Right lobe of liver (tissue), 6 donors: ENCODE results near the gene CADPS. TPM values are rescaled to one million over a fixed set of nuclear protein-coding genes. Genes with fewer than 3 reads are reported as not detected.

Experiments
- ATAC-seq, 4 donors: fragments of 200-7000 bp; cut with Tn5 transposase; one replicate each; pipeline ENCODE4 v1.9.1; 2020; ENCODE audit warnings: mild to moderate bottlenecking in 4 of 4, moderate library complexity in 4 of 4
- DNase-seq, 3 donors: peaks; one replicate each; pipeline ENCODE4 v3.0.0-alpha.2; 2020
- H3K27ac ChIP-seq, 3 donors: fragments of 200-600 bp; one replicate each; pipeline ENCODE4 v1.8.0; 2022
- H3K27me3 ChIP-seq, 2 donors: fragments of 200-600 bp; one replicate each; pipeline ENCODE4 v1.8.0; 2022
- H3K36me3 ChIP-seq, 4 donors: fragments of 200-600 bp; sonication (generic) in 1 of 4; one replicate each; pipeline versions ENCODE4 v1.5.1 to v1.8.0; 2017 to 2022; ENCODE audit warnings: control low read depth in 1 of 4
- H3K4me1 ChIP-seq, 4 donors: fragments of 200-600 bp; sonication (generic) in 1 of 4; one replicate each; pipeline versions ENCODE4 v1.5.1 to v1.8.0; 2017 to 2022; ENCODE audit warnings: control low read depth in 1 of 4
- H3K4me3 ChIP-seq, 3 donors: fragments of 200-600 bp; one replicate each; pipeline ENCODE4 v1.8.0; 2022
- H3K9me3 ChIP-seq, 4 donors: fragments of 200-600 bp; sonication (generic) in 1 of 4; one replicate each; pipeline versions ENCODE4 v1.5.1 to v1.8.0; 2017 to 2022; ENCODE audit warnings: control low read depth in 1 of 4
- POLR2A ChIP-seq: fragments of 450-650 bp; IDR thresholded peaks from one replicate; pipeline ENCODE4 v1.6.1; 2017; ENCODE audit warnings: antibody characterized with exemption, mild to moderate bottlenecking
- WGBS: methylation state at CpG from one replicate; pipeline ENCODE4 v1.1.6; 2018; ENCODE audit warnings: low coverage, low lambda C conversion rate; ENCODE audit not compliant: insufficient coverage; ENCODE audit errors: missing lambda C conversion rate; 5-methylcytosine and 5-hydroxymethylcytosine counted together
- intact Hi-C, 2 donors: fragments of 100-400 bp; cut with DNase I; formaldehyde crosslinking; loops; one replicate each; pipeline versions ENCODE4 v1.11.2 to v1.14.1; 2022
- total RNA-seq, 6 experiments: library from RNA; depleted of rRNA in 2 of 6; stranded (reverse); fragments of >200 nt in 2 of 6; fragmentation: NEBNext Ultra II Directional in 3 of 6; extraction: Animal tissue kit (Norgen Biotek cat#: 25700) in 3 of 6; gene quantifications; one replicate each; pipeline versions ENCODE4 v1.1.0 to v1.2.4, GENCODE V29; 2016 to 2023
- TF ChIP-seq, protein P1 (sequence below), 4 donors: fragments of 200-600 bp in 3 of 4; fragments of 450-650 bp in 1 of 4; IDR thresholded peaks; one replicate each; pipeline versions ENCODE4 v1.5.1 to v1.8.0; 2016 to 2022; ENCODE audit warnings: antibody characterized with exemption in 4 of 4, mild to moderate bottlenecking in 2 of 4
- donor health status: DM: no; HTN: yes; CAD: no.
- donor health status: DM: no; HTN: no; CAD: no.
- donor health status: DM: no; HTN: no; CAD: no.
- donor health status: DM: no; HTN: yes; CAD: no.
- donor health status: DM: no; HTN: yes; CAD: no.

CADPS gene
- total RNA-seq, 6 experiments from 2014 or later = 0.06 to 0.98 TPM; not detected in 4

DNA sequence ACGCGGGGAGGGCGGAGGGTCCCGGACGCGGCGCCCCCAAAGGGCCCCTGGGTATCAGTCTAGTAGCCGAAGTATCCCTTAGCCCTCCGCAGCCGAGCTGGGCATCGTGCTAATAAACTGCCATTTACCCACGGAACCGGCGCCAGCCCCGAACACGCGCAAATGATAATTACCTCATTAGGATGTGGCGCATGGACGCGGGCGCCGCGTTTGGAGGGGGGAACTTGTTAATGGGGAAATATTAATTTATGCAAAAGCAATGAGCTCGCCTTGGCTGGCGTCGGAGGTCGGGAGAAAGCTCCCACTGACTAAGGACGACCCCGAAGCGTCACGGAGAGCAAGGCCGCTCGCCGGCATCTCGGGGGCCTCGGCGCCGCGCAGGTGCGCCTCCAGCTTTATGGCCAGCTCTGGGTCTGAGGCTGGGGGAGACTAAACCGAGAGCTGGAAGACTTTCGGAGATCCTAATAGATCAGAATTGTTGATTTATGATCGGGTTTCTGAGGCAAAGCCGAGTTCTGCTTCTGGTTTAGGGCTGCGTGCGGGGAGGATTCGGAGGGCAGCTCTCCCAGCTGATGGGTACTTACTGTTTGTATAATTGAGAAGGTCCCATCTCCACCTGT, 501.4 kb downstream of the CADPS start:
- TF ChIP-seq POLR2A = no peak
- TF ChIP-seq, protein P1, sequence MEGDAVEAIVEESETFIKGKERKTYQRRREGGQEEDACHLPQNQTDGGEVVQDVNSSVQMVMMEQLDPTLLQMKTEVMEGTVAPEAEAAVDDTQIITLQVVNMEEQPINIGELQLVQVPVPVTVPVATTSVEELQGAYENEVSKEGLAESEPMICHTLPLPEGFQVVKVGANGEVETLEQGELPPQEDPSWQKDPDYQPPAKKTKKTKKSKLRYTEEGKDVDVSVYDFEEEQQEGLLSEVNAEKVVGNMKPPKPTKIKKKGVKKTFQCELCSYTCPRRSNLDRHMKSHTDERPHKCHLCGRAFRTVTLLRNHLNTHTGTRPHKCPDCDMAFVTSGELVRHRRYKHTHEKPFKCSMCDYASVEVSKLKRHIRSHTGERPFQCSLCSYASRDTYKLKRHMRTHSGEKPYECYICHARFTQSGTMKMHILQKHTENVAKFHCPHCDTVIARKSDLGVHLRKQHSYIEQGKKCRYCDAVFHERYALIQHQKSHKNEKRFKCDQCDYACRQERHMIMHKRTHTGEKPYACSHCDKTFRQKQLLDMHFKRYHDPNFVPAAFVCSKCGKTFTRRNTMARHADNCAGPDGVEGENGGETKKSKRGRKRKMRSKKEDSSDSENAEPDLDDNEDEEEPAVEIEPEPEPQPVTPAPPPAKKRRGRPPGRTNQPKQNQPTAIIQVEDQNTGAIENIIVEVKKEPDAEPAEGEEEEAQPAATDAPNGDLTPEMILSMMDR (IDR thresholded peaks at IDR 0.05) = no peak
- DNase-seq = no peak
- Histone ChIP-seq H3K9me3 (no peaks in the 10 kb centered on the region), H3K36me3 (no peaks in the 10 kb centered on the region), H3K4me3 (no peak overlapping the region), H3K4me1 (peaks cover 0 to 24% (median 0%) of the 10 kb centered on the region in 4 donors), H3K27me3 (peaks cover 12 to 62% of the 10 kb centered on the region in 2 donors), H3K27ac (no peak overlapping the region)
- no peak for ATAC-seq
- 5% methylated on average over 22 of the region's 47 CpGs for WGBS
- intact Hi-C loops = no loop called here

DNA sequence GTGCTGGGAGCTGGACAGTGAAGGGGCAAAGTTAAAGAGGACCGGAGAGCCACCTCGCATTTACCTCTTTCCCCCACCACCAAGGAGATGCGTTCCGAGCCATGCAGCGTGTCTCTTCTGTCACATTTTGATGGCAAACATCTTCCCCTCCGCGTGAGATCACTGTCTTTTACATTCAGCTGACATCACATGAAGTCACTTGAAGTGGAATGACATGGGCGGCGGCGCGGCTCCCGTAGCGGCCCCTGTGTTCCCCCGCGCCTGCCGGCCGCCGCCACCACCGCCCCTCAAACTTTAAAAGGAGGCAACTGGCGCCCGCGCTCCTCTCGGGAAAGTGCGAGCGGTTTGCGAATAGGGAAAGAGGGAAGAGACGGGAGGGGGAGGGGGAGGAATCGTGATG, 502.0 kb downstream of the CADPS start, which contains the start of gene FEZF2:
Gene FEZF2, minus strand, starts transcription at position 336 of the 400 bp plus-strand sequence. CDS start 682 bp downstream, outside the sequence.
- intact Hi-C loops = no loop called here
- 8% methylated on average over 27 of the region's 28 CpGs for WGBS
- peak within 1 kb of the TSS in 1 of 3 donors; percentile 19 for H3K4me3 ChIP-seq
- H3K27me3 ChIP-seq = peaks cover 12 to 63% of the 10 kb centered on the region in 2 donors
- H3K9me3 ChIP-seq = no peaks in the 10 kb centered on the region
- H3K27ac ChIP-seq = no peak within 1 kb of the TSS
- no peaks in the 10 kb centered on the region for H3K36me3 ChIP-seq
- DNase-seq = no peak
- peaks cover 0 to 27% (median 0%) of the 10 kb centered on the region in 4 donors for H3K4me1 ChIP-seq
- no peak for ATAC-seq
- no peak for TF ChIP-seq POLR2A
- TF ChIP-seq, protein P1 (IDR thresholded peaks at IDR 0.05) = no peak

DNA sequence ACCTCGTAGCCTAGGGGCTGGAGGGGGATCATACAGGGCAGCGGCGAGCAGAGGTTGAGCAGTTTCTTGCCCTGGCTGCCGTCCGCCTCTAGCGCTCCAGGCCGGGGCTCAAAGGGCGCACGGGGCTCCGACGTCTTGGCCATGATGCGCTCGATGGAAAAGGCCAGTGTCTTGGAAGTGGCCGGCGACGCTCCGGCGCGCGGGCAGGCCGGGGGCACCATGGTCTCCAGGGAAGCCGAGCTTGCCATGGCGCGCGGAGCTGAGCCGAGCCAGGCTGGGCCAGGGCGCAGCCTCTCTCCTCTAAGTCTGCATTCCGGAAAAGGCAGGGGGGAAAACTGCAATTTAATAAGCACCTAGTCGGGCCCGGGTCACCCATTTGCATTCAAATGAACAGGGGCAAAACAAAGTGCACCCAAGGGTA, 502.6 kb downstream of the CADPS start:
- Histone ChIP-seq H3K9me3 (no peaks in the 10 kb centered on the region), H3K36me3 (no peaks in the 10 kb centered on the region), H3K4me1 (peaks cover 0 to 27% (median 0%) of the 10 kb centered on the region in 4 donors), H3K27me3 (peaks cover 12 to 64% of the 10 kb centered on the region in 2 donors), H3K27ac (no peak overlapping the region), H3K4me3 (peak overlapping the region in 1 of 3 donors; percentile 19)
- no peak for DNase-seq
- no peak for TF ChIP-seq POLR2A
- TF ChIP-seq, protein P1 (IDR thresholded peaks at IDR 0.05) = no peak
- peak in 2 of 4 donors; percentile 6 to 11 for ATAC-seq
- 2% methylated on average over 14 of the region's 30 CpGs for WGBS
- intact Hi-C loops = no loop called here

DNA sequence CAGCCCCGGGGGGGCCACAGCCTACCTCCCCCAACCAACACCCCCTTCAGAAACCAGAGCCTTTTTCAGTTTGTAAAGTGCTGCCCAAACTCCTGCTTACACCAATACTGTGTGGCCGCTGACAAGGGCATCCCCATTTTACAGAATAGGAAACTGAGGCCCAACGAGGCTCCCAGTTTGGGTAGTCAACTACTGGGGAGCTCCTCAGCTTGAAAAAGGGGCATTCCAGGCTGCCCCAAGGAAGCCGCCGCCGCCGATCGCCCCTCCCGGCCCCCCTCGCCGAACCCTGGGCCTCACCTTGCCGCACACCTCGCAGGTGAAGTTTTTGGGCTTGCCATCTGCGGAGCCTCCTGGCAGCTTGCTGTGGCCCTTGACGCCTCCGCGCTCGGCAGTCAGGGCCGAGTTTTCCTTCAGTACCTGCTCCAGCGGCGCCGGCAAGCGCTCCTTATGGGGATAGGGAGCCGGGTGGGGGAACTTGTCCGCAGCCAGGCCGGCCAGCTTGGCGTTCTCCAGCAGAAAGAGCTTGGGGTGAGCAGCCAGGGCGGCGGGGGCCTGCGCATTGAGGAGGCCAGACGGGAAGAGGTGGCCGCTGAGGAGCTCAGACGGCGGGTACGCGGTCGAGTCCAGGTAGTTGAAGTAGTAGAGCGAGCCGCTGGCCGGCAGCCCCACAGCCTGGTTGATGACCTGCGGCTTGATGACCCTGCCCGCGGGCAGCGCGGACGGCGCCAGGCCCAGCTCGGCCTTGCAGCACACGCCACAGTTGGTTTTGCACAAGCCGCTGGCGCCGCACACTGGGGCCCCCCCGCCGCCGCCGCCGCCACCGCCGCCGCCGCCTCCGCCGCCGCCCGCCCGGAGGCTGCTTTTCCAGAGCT, 503.3 kb downstream of the CADPS start:
- Histone ChIP-seq H3K27ac (no peak overlapping the region), H3K36me3 (no peaks in the 10 kb centered on the region), H3K27me3 (peaks cover 8 to 58% of the 10 kb centered on the region in 2 donors), H3K9me3 (no peaks in the 10 kb centered on the region), H3K4me1 (peaks cover 0 to 27% (median 0%) of the 10 kb centered on the region in 4 donors), H3K4me3 (peak overlapping the region in 1 of 3 donors; percentile 19)
- TF ChIP-seq POLR2A = no peak
- TF ChIP-seq, protein P1 (IDR thresholded peaks at IDR 0.05) = no peak
- DNase-seq (peak; percentile 52 to 79 (median 76)), ATAC-seq (peak; percentile 88 to 94 (median 92))
- WGBS = under 1% methylated on average over 15 of the region's 66 CpGs
- intact Hi-C loops = no loop called here
